ENCODE data around the gene GPALPP1. TPM values are rescaled to one million over a fixed set of nuclear protein-coding genes. Genes with fewer than 3 reads are reported as not detected.

Gene GPALPP1
- total RNA-seq, 1 donor from 2014 or later, result 13.0 TPM

- no peak for ATAC-seq
These were observed 75.6 kb downstream of the GPALPP1 start for GRCh38 chr13:45064889-45065288.

GRCh38 chr13:45068036-45069001, 79.0 kb downstream of the GPALPP1 start:
- no peak for ATAC-seq

GRCh38 chr13:45073809-45074208, 84.5 kb downstream of the GPALPP1 start:
- ATAC-seq, result no peak

GRCh38 chr13:45074721-45075120, 85.4 kb downstream of the GPALPP1 start:
- ATAC-seq, result no peak

GRCh38 chr13:45078003-45078402, 88.7 kb downstream of the GPALPP1 start:
- no peak for ATAC-seq

Other genes starting within 250 kb of the GPALPP1 start
- gene NUFIP1, start 67 bp upstream of the GPALPP1 start, total RNA-seq, result 3.5 TPM
- gene GTF2F2, start 131.0 kb downstream of the GPALPP1 start, total RNA-seq, result 13.2 TPM
- gene KCTD4, start 211.5 kb downstream of the GPALPP1 start, total RNA-seq, result not detected

Measured in esophagus mucosa (tissue), 1 donor.